KMS-11 (cell line): ENCODE results near the gene MEX3D.

Experiments
- H2AFZ ChIP-seq: fragments of 200-600 bp; sonication (generic); 2 replicates; pipeline ENCODE4 v1.6.1; 2016; ENCODE audit warnings: antibody characterized with exemption, mixed run types, low read depth
- H3K27ac ChIP-seq: fragments of 200-600 bp; sonication (generic); 2 replicates; pipeline ENCODE4 v1.6.1; 2016; ENCODE audit warnings: mild to moderate bottlenecking, mixed run types
- H3K27me3 ChIP-seq: fragments of 200-600 bp; sonication (generic); 2 replicates; pipeline ENCODE4 v1.6.1; 2017; ENCODE audit warnings: mild to moderate bottlenecking, low read depth, mixed run types, moderate library complexity; ENCODE audit not compliant: insufficient read depth
- H3K36me3 ChIP-seq: fragments of 200-600 bp; sonication (generic); 2 replicates; pipeline ENCODE4 v1.6.1; 2017; ENCODE audit warnings: mild to moderate bottlenecking, mixed run types; ENCODE audit not compliant: insufficient read depth
- H3K4me1 ChIP-seq: fragments of 200-600 bp; sonication (generic); 2 replicates; pipeline ENCODE4 v1.6.1; 2016; ENCODE audit warnings: mild to moderate bottlenecking, low read depth, mixed run types; ENCODE audit not compliant: poor library complexity, severe bottlenecking
- H3K4me2 ChIP-seq: fragments of 200-600 bp; sonication (generic); 2 replicates; pipeline ENCODE4 v1.7.0; 2016; ENCODE audit warnings: mild to moderate bottlenecking, mixed run types
- H3K4me3 ChIP-seq: fragments of 200-600 bp; sonication (generic); IDR thresholded peaks from 2 replicates; pipeline ENCODE4 v1.6.1; 2017; ENCODE audit warnings: low read depth, low read length, mixed read lengths; ENCODE audit not compliant: insufficient read depth
- H3K79me2 ChIP-seq: fragments of 200-600 bp; sonication (generic); 2 replicates; pipeline ENCODE4 v1.6.1; 2016; ENCODE audit warnings: low read depth, mixed run types; ENCODE audit not compliant: insufficient read depth
- H3K9ac ChIP-seq: fragments of 200-600 bp; sonication (generic); 2 replicates; pipeline ENCODE4 v1.6.1; 2016; ENCODE audit warnings: mild to moderate bottlenecking, mixed run types
- H4K20me1 ChIP-seq: fragments of 200-600 bp; sonication (generic); 2 replicates; pipeline ENCODE4 v1.6.1; 2016; ENCODE audit warnings: mild to moderate bottlenecking, mixed run types; ENCODE audit not compliant: insufficient read depth
- CTCF ChIP-seq: fragments of 200-600 bp; sonication (generic); conservative IDR thresholded peaks from 2 replicates; pipeline ENCODE4 v1.6.1; 2017; ENCODE audit warnings: low read depth, mild to moderate bottlenecking, antibody characterized with exemption, low read length, moderate library complexity, mixed read lengths

The MEX3D gene

GRCh38 chr19:1528596-1529429 is 39.3 kb downstream of the MEX3D start:
- no peak overlapping the region for H3K9ac ChIP-seq
- no peak overlapping the region for H2AFZ ChIP-seq
- no peaks in the 10 kb centered on the region for H3K36me3 ChIP-seq
- no peak overlapping the region for H3K27ac ChIP-seq
- no peak overlapping the region for H3K4me2 ChIP-seq
- H4K20me1 ChIP-seq: no peaks in the 10 kb centered on the region
- no peak overlapping the region for H3K4me3 ChIP-seq
- no peaks in the 10 kb centered on the region for H3K4me1 ChIP-seq
- TF ChIP-seq CTCF: no peak
- H3K79me2 ChIP-seq: no peaks in the 10 kb centered on the region
- peaks cover 58% of the 10 kb centered on the region for H3K27me3 ChIP-seq

- Histone ChIP-seq H3K79me2 (no peaks in the 10 kb centered on the region), H3K27ac (no peak overlapping the region), H3K4me1 (no peaks in the 10 kb centered on the region), H3K9ac (no peak overlapping the region), H3K4me3 (no peak overlapping the region), H2AFZ (no peak overlapping the region), H4K20me1 (no peaks in the 10 kb centered on the region), H3K36me3 (no peaks in the 10 kb centered on the region), H3K27me3 (peaks cover 56% of the 10 kb centered on the region), H3K4me2 (no peak overlapping the region)
- no peak for TF ChIP-seq CTCF
These were observed 40.3 kb downstream of the MEX3D start for GRCh38 chr19:1527650-1528309.

- H3K27ac ChIP-seq: no peak overlapping the region
- H3K79me2 ChIP-seq: no peaks in the 10 kb centered on the region
- no peak for TF ChIP-seq CTCF
- H3K36me3 ChIP-seq: no peaks in the 10 kb centered on the region
- H3K4me1 ChIP-seq: no peaks in the 10 kb centered on the region
- no peaks in the 10 kb centered on the region for H4K20me1 ChIP-seq
- H3K9ac ChIP-seq: no peak overlapping the region
- H3K4me2 ChIP-seq: no peak overlapping the region
- H3K27me3 ChIP-seq: peaks cover 54% of the 10 kb centered on the region
- H3K4me3 ChIP-seq: no peak overlapping the region
- no peak overlapping the region for H2AFZ ChIP-seq
These were observed 41.0 kb downstream of the MEX3D start for GRCh38 chr19:1526979-1527649.

GRCh38 chr19:1526066-1526778 is 41.9 kb downstream of the MEX3D start:
- Histone ChIP-seq H3K27ac (no peak overlapping the region), H3K4me3 (no peak overlapping the region), H3K9ac (no peak overlapping the region), H4K20me1 (no peaks in the 10 kb centered on the region), H2AFZ (no peak overlapping the region), H3K4me1 (no peaks in the 10 kb centered on the region), H3K79me2 (no peaks in the 10 kb centered on the region), H3K36me3 (no peaks in the 10 kb centered on the region), H3K4me2 (no peak overlapping the region), H3K27me3 (peaks cover 52% of the 10 kb centered on the region)
- TF ChIP-seq CTCF: no peak
